ENCODE measurements around the gene CCNK.

Gene CCNK

GRCh38 chr14:99538733-99539132 is 57.5 kb downstream of the CCNK start:
- DNase-seq, result no peak

DNA sequence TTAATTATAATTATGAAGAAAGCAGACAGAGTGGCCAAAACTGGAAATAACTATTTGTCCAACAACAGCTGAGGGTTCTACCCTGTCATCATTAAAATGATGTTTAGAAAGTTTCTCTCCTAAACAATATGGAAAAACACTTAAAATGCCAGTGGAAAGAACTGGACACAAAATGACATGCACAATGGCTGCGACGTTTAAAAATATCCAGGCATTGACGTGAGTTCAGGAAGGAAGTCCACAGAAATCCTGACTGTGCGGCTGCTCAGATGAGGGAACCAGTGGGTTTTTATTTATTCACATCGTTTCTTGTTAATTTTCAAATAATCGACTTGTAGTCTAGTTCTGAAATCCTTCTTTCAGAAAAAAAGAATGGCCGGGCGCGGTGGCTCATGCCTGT is 58.3 kb downstream of the CCNK start:
- DNase-seq, result no peak

- DNase-seq, result no peak
Observed at GRCh38 chr14:99540196-99541032, 59.2 kb downstream of the CCNK start.

GRCh38 chr14:99541211-99541610 is 60.0 kb downstream of the CCNK start:
- no peak for DNase-seq

- no peak for DNase-seq
Observed at GRCh38 chr14:99541677-99542470, 60.7 kb downstream of the CCNK start.

DNA sequence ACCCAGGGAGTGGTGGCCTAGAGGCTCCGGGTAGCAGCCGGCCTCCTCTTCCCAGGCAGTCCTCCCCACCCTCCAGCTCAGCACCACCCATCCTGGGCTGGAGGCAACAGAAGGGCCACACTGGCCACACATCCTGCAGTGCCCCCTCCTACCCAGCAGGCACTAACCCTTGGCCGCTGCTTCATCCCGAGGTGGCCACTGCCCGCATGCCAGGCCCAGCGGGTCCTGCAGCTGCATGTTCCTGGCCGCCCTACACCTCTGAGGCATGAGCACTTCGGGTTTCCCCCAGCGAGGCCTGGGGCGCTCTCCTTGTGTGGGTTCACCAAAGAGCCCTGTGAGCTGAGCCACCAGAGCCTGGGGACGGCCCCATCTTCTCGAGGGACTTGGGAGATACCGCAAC is 61.4 kb downstream of the CCNK start:
- DNase-seq, result no peak

- no peak for DNase-seq
Observed at GRCh38 chr14:99543370-99543769, 62.2 kb downstream of the CCNK start.

DNA sequence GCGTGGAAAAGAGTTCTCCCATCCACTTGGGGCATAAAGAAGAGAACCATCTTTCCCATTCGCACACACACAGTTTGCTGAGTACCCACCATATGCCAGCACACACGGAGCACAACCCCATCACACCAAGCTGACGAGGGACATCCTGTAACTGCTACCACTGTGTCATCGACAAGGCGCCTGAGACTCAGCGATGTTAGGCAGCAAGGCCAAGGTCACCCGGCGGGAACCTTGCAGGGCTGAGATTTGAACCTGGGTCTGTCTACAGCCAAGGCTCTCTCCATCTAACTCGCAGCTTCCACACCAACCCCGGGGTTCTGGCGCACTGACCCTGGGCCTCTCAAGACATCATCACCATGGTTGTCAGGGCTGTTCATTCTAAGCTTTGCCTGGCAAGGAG is 62.8 kb downstream of the CCNK start:
- no peak for DNase-seq

DNA sequence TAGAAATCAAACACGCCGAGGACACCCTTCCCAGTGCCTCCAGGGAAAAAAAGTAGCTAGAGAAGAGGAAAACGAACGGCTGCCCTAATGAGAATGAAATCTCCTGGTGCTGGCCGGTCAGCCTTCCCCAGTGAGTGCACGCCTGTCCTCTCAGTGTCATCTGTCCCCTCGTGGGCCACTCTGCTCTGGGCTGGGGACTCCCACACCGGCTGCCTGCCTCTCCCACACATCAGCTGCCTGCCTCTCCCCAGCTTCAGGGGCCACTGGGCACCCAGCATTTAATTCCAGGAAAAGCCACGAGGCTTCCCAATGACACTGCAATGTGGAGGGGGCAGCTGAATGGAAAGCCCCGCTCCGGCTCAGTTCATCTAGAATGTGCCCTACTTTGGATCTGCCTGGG is 63.8 kb downstream of the CCNK start:
- no peak for DNase-seq

GRCh38 chr14:99545586-99545985 is 64.4 kb downstream of the CCNK start:
- no peak for DNase-seq

DNA sequence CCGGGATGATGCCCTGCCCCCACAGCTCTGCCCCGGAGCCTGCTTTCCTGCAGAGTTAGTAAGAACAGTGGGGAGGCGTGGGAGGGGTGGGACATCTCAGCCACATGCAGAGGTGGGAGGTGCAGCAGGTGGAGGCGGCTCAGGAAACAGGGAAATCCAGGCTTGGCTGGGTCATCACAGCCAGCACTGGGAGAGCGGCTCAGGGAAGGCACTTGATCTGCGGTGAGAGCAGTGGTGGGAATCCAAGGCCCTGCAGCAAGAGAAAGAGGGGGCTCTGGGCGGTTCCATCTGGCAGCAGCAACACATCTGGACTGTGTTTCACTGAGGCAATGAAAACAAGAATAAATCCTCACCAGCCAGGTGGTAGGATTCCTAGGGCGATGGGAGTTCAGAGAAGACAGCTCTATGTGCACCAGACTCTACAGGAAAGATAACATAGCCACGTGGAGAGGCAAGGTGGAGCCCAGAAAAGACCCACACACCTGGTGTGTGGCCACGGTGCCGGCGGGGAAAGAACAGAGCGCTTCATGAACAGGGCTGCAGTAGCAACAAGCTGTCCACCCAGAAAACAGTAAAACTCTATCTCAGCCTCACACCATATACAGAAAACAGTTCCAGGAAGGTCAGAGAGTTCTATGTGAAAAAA is 65.1 kb downstream of the CCNK start:
- DNase-seq, result no peak

GRCh38 chr14:99548255-99548654 is 67.0 kb downstream of the CCNK start:
- DNase-seq, result peak; percentile 80

- DNase-seq, result no peak
Observed at GRCh38 chr14:99548871-99549515, 67.8 kb downstream of the CCNK start.

DNA sequence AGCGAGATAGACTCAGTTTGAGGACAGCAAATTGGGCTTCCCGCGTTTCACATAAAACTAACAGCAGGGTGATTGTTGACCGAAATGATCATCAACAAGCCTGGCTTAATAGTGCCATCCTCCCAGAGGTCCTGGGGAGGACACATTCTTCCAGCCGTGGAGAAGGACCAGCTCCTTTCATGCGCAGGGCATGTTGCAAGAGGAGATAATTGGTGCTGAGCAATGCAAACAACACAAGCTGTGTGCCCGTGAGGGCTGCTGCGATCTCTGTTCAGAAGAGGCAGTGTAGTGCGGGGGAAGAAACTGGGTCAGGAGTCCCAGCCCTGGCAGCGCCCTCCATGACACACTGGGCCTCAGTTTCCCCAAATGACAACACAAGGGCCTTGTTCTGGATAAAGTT is 68.5 kb downstream of the CCNK start:
- DNase-seq, result peak; percentile 45

DNA sequence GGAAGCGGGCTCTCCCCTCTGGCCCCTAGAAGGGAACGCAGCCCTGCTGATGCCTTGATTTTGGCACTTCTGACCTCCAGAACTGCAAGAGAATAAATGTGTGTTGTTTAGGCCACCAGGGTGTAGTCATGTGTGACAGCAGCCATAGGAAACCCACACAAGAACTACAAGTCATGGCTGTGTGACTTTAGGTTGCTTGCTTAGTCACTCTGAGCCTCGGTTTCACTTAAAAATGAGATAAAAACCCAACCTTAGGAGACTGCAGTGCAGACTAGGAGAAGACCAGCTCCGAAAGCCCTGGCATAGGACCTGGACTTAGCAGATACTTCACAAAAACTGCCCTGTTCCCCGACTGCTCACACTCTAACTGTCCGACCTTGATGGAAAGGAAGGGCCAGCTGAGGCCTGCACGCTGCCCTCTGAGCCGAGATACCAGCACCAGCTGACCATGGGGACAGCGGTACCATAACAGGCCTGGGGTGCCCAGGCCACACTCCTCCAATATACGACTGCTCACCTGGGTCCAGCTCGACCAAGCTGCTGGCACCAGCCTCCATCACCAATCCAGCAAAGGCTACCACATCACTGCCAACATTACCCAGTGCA is 69.3 kb downstream of the CCNK start:
- DNase-seq, result no peak

DNA sequence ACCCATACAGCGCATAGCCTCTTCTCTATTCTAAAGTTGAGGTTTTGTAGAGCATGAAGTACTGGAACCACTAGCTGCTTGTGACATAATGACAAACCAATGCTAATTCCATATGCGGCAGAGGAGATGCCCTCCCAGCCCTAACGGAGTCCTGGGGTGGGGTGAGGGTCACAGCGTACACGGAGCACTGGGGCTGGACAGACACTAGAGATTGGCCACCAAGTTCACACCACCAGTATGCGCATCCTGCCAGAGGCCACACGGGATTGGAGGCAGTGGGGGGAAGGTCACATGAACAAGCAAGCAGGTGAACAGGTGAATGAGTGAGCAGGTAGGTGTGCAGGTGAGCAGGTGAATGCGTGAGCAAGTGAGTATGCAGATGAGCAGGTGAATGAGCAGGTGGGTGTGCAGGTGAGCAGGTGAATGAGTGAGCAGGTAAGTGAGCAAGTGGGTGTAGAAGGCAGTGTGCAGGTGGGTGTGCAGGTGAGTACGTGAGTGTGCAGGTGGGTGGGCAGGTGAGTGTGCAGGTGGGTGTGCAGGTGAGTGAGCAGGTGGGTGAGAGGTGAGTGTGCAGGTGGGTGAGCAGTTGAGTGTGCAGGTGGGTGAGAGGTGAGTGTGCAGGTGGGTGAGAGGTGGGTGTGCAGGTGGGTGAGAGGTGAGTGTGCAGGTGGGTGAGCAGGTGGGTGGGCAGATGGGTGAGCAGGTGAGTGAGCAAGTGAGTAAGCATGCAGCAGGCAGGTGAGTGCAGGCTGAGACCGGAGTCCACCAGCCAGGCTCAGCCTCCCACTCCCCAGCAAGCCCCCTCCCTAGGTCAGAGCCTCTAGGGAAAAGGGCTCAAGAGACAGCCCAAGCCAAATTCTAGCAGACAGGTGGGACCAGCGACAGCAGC is 70.1 kb downstream of the CCNK start:
- no peak for DNase-seq

- no peak for DNase-seq
Observed at GRCh38 chr14:99552021-99552553, 70.9 kb downstream of the CCNK start.

DNA sequence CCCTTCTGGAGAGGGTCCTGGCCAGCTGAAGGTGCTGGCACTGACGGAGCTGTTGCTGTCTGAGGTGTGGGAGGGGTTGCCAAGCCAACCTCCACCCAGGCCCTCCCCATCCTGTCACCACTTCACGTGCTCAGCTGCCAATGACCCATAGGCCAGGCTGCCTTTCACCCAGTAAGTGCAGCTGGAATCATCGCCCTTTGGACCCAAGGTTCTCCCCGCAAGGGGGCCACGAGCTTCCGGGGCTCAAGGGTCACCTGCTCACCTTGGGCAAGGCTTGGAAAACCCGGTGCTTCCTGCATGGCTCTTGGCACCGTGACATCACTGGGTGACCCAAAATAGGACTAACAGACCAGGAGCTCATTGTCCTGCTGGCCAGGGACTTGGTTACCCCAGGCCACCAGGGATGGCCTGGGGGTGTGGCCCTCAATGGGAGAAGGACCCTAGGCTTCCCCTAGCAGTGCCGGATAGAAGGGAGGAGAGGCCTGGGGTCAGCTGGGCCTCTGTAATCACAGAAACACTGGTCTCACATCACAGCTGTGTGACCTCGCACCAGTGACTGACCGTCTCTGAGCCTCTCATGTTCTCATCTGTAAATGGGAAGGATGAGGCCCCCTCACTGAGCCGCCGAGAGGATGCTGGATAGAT is 71.5 kb downstream of the CCNK start:
- DNase-seq, result no peak

DNA sequence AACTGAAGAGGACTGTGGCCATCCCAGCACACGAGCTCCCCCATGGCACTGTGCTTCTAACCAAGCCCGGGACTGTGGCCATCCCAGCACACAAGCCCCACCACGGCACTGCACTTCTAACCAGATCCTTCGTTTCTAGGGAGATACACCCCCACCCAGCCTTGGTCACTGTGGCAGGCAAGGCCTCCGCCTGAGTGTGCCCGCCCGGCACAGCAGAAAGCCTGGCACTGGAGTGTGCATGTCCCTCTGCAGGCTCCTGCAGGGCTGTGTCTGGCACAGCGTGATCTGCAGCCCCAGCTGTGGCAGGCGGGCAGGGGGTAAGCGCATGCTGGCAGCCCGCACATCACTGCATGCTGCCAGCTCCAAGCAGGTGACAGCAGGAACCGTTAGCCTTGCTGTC is 73.0 kb downstream of the CCNK start:
- DNase-seq, result no peak

- no peak for DNase-seq
Observed at GRCh38 chr14:99554757-99555531, 73.7 kb downstream of the CCNK start.
